DMS53 treated with DMSO at 0.1 percent for 48 hours (cell line): ENCODE measurements around the gene BRF1.
"Not testable (repeated sequence)": the region's sequence is repeated elsewhere in the genome, so short reads cannot be mapped to it uniquely, and the experiment has no call there.

Experiments
- DNase-seq: peaks from one replicate; lab custom pipeline; 2025; ENCODE audit not compliant: unreplicated experiment; lab: John Stamatoyannopoulos, UW

Gene BRF1

GRCh38 chr14:105332350-105332874 is 31.6 kb upstream of the BRF1 start:
- no peak for DNase-seq

GRCh38 chr14:105331575-105332349 is 31.0 kb upstream of the BRF1 start:
- DNase-seq: no peak

- DNase-seq: no peak
These were observed 29.7 kb upstream of the BRF1 start for GRCh38 chr14:105330491-105330895.

GRCh38 chr14:105329411-105330150 is 28.8 kb upstream of the BRF1 start:
- DNase-seq: no peak

- no peak for DNase-seq
These were observed 28.0 kb upstream of the BRF1 start for GRCh38 chr14:105328678-105329390.

- no peak for DNase-seq
These were observed 27.4 kb upstream of the BRF1 start for GRCh38 chr14:105328070-105328677.

GRCh38 chr14:105327695-105328045 is 26.9 kb upstream of the BRF1 start:
- DNase-seq: not testable (repeated sequence)

GRCh38 chr14:105326891-105327694 is 26.3 kb upstream of the BRF1 start:
- DNase-seq: no peak

GRCh38 chr14:105326568-105326867 is 25.7 kb upstream of the BRF1 start:
- DNase-seq: no peak

GRCh38 chr14:105325716-105326567 is 25.1 kb upstream of the BRF1 start:
- no peak for DNase-seq

- no peak for DNase-seq
These were observed 24.5 kb upstream of the BRF1 start for GRCh38 chr14:105325303-105325702.

- no peak for DNase-seq
These were observed 24.1 kb upstream of the BRF1 start for GRCh38 chr14:105324871-105325270.

- no peak for DNase-seq
These were observed 23.4 kb upstream of the BRF1 start for GRCh38 chr14:105324080-105324778.

- DNase-seq: no peak
These were observed 22.9 kb upstream of the BRF1 start for GRCh38 chr14:105323663-105324062.

GRCh38 chr14:105322791-105323556 is 22.2 kb upstream of the BRF1 start:
- no peak for DNase-seq

- no peak for DNase-seq
These were observed 16.7 kb upstream of the BRF1 start for GRCh38 chr14:105317546-105317945.

GRCh38 chr14:105316968-105317510 is 16.2 kb upstream of the BRF1 start:
- DNase-seq: no peak

- DNase-seq: no peak
These were observed 15.8 kb upstream of the BRF1 start for GRCh38 chr14:105316577-105316941.
